B cell (primary cell): ENCODE measurements around the gene F13B.

Experiments used
- CTCF ChIP-seq: fragments of 200-600 bp; IDR thresholded peaks from one replicate; pipeline ENCODE4 v1.8.0; 2022; ENCODE audit warnings: antibody characterized with exemption, mild to moderate bottlenecking
- EZH2 ChIP-seq: IDR thresholded peaks from 2 replicates; pipeline ENCODE4 v1.6.1; 2012; ENCODE audit warnings: borderline replicate concordance, low read depth, mild to moderate bottlenecking, moderate library complexity, low read length; ENCODE audit not compliant: insufficient read depth, poor library complexity, severe bottlenecking

GRCh38 chr1:197106869-197107268, 39.8 kb upstream of the F13B start:
- no peak for TF ChIP-seq CTCF
- no peak for TF ChIP-seq EZH2
